Hypothalamus (tissue), 51 donors: ENCODE results near the gene SOHLH1.

ENCODE experiments used
- DNase-seq, 51 donors: peaks; one replicate each; lab custom pipeline; 2025; lab: John Stamatoyannopoulos, UW

The SOHLH1 gene

DNA sequence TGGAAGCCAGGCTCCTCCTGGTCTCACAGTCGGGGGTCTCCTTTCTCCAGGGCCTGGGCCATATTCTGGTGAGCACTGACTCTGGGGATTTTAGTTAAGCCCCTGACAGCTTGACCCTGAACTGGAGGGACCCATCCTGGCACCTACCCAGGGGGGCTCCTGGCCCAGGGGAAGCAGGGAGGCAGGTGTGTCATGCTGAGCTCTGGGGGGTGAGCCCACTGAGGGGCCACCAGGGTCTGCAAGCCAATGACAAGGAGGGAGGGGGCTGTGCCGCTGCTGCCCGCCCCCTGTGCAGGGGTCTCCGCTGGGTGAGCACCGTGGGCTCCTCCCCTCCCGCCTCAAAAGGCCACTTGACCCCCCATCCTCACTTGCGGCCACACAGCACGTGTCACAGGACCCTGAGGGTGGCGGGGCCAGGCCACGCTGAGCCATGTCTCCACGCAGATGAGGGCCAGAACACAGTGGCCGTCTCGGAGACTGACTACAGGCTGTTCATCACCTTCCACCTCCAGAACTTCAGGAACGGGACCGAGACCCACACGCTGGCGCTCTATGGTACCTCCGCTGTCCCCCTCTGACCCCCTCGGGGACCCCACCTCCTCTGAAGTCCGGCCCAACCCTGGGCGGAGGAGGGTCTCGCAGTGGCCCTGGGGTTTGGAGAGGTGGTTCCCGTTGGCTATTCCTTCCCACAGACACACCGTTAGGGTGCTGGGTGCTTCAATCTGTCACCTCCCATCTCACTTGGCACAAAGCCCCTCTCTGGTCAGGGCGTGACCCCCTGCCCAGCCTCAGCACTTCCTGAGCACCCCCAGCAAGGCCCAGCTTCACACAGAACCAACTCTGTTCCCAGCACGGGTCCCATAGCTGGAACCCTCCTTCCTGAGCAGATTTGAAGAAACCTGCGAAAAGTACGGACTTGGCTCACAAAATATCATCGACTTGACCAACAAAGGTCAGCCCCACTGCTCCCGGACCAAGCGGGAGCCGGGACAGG lies 34.2 kb downstream of the SOHLH1 start:
- no peak for DNase-seq

GRCh38 chr9:135664266-135664665 lies 35.0 kb downstream of the SOHLH1 start:
- DNase-seq: no peak

GRCh38 chr9:135663857-135664256 lies 35.4 kb downstream of the SOHLH1 start:
- no peak for DNase-seq

GRCh38 chr9:135663451-135663770 lies 35.9 kb downstream of the SOHLH1 start:
- no peak for DNase-seq

DNA sequence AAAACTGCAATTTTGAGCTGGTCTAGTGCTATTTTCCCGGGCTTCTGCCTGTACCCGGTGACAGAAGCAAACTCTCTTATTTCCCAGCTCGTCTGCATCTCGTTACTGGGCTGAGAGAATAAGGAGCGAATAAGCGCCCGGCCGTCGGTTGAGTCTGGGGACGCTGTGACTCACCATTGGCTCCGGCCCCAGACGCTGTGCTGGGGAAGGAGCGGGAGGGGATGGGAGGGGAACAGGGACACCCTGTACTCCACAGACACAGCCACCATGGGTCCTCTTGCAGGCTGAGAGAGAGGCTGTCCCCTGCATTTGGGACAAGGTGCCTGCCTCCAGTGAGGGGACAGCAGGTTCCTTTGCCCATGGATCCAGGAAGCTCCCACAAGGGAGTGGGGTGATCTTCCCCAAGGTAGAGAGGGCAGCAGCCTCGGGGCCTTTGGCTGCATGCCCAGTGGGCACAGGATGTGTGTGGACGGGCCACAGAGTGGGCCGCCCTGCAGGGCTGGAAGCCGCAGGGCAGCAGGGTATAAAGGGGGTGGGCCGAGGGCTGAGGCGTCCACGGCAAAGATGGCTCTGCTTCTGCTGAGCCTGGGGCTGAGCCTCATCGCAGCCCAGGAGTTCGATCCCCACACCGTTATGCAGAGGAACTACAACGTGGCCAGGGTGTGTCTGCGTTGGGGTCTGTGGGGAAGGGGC lies 36.4 kb downstream of the SOHLH1 start, which contains the start of gene LCN9:
LCN9 (plus strand) TSS at position 552 of the 693 bp plus-strand sequence; CDS start at position 565, 13 bp downstream.
- DNase-seq: peak in 27 of 51 donors; percentile 4 to 75 (median 32)

GRCh38 chr9:135661816-135662560 lies 37.3 kb downstream of the SOHLH1 start:
- no peak for DNase-seq

DNA sequence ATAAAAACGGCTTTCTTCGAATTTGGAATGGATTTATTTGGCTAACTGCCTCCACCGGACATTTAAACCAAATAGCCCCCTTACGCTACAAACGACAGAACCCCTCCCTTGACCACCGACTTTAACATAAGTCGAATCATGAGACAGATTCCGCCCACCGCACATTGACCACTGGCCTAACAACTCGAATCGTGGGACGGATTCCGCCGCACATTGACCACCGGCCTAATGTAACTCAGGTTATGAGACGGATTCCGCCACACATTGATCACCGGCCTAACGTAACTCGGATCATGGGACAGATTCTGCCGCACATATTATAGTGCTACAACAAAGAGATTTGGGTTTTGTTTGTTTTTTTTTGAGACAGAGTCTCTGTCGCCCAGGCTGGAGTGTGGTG lies 38.9 kb downstream of the SOHLH1 start:
- no peak for DNase-seq

DNA sequence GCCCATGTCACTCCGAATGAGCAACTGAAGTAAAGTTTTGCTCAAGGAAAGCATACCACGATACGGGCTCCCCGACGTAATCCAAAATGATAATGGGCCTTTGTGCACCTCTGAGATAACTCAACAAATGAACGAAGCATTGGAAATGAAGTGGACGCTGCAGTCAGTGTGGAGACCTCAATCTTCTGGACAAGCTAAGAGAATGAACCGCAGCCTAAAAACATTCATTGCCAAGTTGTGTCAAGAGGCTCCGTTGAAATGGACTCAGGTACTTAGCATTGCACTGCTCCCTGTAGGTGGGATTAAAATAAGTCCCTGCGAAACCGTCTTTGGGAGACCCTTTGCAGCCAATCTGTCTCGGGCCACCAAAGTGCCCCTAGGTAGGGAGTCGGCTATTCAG lies 40.0 kb downstream of the SOHLH1 start:
- no peak for DNase-seq

DNA sequence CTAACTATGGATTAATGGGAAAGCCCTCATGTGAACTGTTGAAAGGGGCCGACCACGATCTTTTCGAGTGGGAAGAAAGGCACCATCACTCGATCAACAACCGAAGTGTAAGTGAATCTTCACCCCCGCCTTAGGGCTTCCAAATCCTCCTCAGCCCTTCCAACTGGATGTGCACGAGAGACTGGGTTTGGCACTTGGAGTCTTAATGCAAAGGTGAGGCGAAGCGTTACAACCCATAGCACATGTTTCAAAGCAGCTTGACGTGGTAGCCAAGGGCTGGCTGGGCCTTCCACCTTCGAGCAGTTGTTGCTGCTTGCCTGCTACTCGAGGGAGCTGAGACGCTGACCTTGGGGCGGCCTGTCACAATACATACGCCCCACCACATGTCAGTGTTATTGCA lies 41.9 kb downstream of the SOHLH1 start:
- no peak for DNase-seq

DNA sequence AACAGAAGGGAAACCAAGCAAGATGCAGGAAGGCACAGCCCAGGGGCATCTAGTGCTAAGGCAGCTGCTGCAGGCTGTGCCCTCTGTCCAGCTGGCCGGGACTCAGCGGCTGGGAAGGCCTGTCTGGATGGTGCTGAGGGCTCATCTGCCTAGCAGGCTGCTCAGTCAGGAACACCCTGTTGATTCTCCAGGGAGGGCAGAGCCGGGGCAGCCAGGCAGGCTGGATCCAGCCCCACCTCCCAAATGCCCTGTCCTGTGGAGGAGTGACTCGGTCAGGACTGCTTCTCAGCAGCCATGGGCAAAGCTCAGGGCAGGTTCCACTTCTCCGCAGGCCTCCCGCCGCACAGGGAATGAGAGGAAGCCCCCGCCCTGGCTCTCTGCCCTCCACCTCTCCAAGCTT lies 44.0 kb downstream of the SOHLH1 start:
- no peak for DNase-seq

GRCh38 chr9:135650408-135650807 lies 48.9 kb downstream of the SOHLH1 start:
- no peak for DNase-seq

DNA sequence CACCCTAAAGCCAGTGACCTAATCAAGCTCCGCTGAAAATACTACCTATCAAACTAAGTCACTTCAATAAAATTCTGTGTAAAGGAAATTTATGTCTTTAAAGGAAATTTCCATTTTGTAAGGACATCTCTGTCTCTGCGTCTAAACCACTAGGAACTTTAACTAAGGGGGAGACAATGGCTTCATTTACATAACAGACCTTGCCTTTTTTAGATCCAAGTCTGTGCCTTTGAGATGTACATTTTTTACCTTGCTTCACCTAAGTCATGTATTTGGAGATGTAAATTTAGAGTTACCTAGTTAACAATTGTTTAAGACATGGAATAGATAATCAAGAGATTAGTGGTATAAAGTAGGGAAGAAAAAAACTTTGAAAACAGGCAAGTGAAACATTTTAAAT lies 49.8 kb downstream of the SOHLH1 start:
- DNase-seq: no peak

- peak in 1 of 51 donors; percentile 37 for DNase-seq
Measured at GRCh38 chr9:135648494-135649410, 50.5 kb downstream of the SOHLH1 start.

- DNase-seq: no peak
Measured at GRCh38 chr9:135647884-135648283, 51.4 kb downstream of the SOHLH1 start.

DNA sequence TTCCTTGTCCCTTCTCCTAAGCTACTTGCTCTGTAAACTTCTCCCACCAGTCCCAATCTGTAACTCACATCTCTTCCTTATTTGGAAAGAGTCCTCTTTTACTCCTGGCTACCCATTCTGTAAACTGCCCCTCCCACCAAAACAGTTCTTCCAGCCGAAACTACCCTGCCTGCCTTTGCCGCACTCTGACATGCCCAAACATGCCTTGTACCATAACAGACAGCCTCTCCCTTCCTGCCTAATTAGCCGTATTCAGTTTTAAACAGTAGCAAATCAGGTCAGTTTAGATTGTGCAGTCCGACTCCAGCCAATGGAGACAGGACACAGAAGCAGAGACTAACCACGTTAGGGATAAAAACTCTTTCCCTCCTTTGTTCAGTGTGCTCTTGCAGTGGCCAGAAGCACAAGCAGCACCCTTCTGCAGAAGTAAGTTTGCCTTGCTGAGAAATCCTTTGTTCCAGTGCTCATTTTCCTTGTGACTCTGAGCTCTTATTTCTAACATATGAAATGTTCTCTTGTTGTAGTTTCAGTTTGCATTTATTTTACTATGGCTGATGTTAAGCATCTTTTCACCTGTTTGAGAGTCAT lies 54.6 kb downstream of the SOHLH1 start:
- no peak for DNase-seq
